ENCODE results near the gene IL11. TPM values are rescaled to one million over a fixed set of nuclear protein-coding genes. Genes with fewer than 3 reads are reported as not detected.

IL11 gene
- total RNA-seq, 1 donor from 2014 or later, result 183 TPM

DNA sequence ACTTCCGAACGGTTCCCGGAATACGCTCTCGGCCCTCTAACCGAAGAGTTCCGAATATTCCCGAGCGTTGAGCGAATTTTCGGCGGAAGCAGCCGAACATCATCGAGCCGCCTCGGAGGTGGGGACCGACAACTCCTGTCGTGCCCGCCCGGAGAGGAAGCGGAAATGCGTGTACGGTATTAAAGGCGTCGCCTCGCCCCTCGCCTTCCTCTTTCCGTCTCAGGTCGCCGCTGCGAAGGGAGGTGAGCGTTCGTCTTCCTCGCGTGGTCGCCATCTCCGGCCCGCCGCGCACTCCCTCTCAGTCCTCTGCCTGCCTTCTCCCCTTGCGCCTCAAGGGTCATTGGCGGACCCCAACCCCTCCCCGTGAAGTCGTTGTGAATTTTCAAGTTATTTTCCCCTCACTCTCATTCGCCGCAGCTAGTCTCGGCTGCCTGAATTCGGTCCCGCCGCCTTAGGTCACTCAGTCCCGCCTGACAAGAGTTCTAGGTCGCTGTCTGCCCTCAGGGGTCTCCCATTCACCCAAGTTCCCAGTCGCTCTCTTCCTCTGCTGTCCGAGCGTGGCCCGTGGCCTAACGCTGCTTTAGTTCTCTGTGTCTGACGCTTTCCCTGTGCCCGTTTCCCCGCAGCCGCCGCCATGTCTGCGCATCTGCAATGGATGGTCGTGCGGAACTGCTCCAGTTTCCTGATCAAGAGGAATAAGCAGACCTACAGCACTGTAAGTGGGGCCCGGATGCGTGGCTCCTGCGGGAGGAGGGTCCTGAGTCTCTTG is 15.6 kb upstream of the IL11 start, which contains the start of gene RPL28:
Gene RPL28 (plus strand): TSS at position 209 of the 769 bp plus-strand sequence. CDS start 426 bp downstream, at position 635.
- H3K36me3 Mint-ChIP-seq (ENCODE audit: low read depth, unreplicated experiment), result peaks cover 27% of the 10 kb centered on the region

DNA sequence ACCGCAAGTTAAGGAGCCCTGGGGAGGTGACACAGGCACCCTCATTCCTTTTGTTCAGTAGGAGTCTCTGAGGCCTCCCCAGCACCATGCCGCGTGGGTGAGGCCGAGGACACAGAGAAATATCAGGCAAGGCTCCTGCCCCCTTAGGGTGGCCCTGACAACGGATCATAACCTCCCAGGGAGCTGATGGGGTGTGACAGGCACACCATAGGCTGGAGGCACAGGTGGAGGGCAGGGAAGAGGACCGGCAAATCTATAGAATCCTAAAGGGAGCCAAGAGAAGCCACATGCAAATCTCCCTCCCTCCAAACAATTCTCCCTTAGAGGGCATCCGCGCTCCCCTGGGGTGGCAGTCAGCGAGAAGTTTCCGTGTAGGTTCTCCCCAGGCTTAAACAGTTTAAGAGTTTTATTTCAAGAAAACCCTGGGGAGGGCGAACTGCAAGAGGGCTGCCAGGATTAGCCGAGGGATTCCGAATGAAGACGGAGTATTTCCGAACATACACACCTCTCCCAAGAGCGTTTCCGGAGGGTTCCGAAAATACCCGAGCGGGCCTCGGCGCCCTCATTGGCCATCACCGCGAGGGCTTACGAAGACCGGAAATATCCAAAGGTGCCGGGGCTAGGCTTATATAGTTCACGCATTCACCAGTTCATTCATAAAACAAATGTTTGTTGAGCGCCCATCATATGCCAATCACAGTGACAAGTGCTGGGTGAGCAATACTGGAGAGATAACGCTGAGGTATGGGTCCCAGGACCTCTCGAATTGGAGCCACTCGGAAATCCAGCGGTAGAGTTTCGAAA is 14.9 kb upstream of the IL11 start:
- Histone ChIP-seq H4K20me1 (ENCODE audit: insufficient read depth, low read length) (peaks cover 43% of the 10 kb centered on the region), H3K4me1 (ENCODE audit: insufficient read depth, low read length) (peaks cover 46% of the 10 kb centered on the region), H3K27ac (ENCODE audit: low read depth, low read length) (peak overlapping the region; percentile 93), H2AFZ (ENCODE audit: low read depth, low read length) (peak overlapping the region; percentile 93), H3K79me2 (ENCODE audit: insufficient read depth, low read length) (peaks cover 44% of the 10 kb centered on the region), H3K4me2 (ENCODE audit: low read length) (peak overlapping the region; percentile 97), H3K9me3 (ENCODE audit: insufficient read depth, low read depth, low read length) (no peaks in the 10 kb centered on the region), H3K36me3 (ENCODE audit: insufficient read depth, low read length) (peaks cover 25% of the 10 kb centered on the region), H3K4me3 (ENCODE audit: insufficient read depth, low read depth, low read length) (peak overlapping the region; percentile 95), H3K27me3 (ENCODE audit: insufficient read depth, low read length) (no peaks in the 10 kb centered on the region), H3K9ac (ENCODE audit: low read length) (peak overlapping the region; percentile 98)
- Mint-ChIP-seq H3K4me1 (ENCODE audit: low read depth, unreplicated experiment) (peaks cover 27% of the 10 kb centered on the region), H3K27me3 (ENCODE audit: low read depth, unreplicated experiment) (no peaks in the 10 kb centered on the region), H3K9me3 (ENCODE audit: unreplicated experiment) (peaks cover 2% of the 10 kb centered on the region), H3K4me3 (ENCODE audit: unreplicated experiment) (peak overlapping the region; percentile 100), H3K27ac (ENCODE audit: unreplicated experiment) (peak overlapping the region; percentile 98), H3K36me3 (ENCODE audit: low read depth, unreplicated experiment) (peaks cover 22% of the 10 kb centered on the region)
- TF ChIP-seq, protein P1, sequence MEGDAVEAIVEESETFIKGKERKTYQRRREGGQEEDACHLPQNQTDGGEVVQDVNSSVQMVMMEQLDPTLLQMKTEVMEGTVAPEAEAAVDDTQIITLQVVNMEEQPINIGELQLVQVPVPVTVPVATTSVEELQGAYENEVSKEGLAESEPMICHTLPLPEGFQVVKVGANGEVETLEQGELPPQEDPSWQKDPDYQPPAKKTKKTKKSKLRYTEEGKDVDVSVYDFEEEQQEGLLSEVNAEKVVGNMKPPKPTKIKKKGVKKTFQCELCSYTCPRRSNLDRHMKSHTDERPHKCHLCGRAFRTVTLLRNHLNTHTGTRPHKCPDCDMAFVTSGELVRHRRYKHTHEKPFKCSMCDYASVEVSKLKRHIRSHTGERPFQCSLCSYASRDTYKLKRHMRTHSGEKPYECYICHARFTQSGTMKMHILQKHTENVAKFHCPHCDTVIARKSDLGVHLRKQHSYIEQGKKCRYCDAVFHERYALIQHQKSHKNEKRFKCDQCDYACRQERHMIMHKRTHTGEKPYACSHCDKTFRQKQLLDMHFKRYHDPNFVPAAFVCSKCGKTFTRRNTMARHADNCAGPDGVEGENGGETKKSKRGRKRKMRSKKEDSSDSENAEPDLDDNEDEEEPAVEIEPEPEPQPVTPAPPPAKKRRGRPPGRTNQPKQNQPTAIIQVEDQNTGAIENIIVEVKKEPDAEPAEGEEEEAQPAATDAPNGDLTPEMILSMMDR (IDR thresholded peaks at IDR 0.05; ENCODE audit: insufficient read depth, low read depth, low read length), result no peak
- TF ChIP-seq EZH2 (IDR thresholded peaks at IDR 0.05; ENCODE audit: insufficient read depth, low read length), result no peak
- FAIRE-seq (no peak), DNase-seq (ENCODE audit: low read depth) (peak; percentile 86)

More for the DNA sequence above, 15.6 kb upstream of the IL11 start, which contains the start of gene RPL28:
- TF ChIP-seq, protein P1 (IDR thresholded peaks at IDR 0.05; ENCODE audit: insufficient read depth, low read depth, low read length), result no peak
- TF ChIP-seq EZH2 (IDR thresholded peaks at IDR 0.05; ENCODE audit: insufficient read depth, low read length), result no peak
- Histone ChIP-seq H3K27me3 (ENCODE audit: insufficient read depth, low read length) (no peaks in the 10 kb centered on the region), H3K9me3 (ENCODE audit: insufficient read depth, low read depth, low read length) (no peaks in the 10 kb centered on the region), H4K20me1 (ENCODE audit: insufficient read depth, low read length) (peaks cover 51% of the 10 kb centered on the region), H3K4me2 (ENCODE audit: low read length) (peak within 1 kb of the TSS; percentile 97), H3K79me2 (ENCODE audit: insufficient read depth, low read length) (peaks cover 50% of the 10 kb centered on the region), H3K27ac (ENCODE audit: low read depth, low read length) (peak within 1 kb of the TSS; percentile 93), H3K4me1 (ENCODE audit: insufficient read depth, low read length) (peaks cover 52% of the 10 kb centered on the region), H2AFZ (ENCODE audit: low read depth, low read length) (peak within 1 kb of the TSS; percentile 93), H3K36me3 (ENCODE audit: insufficient read depth, low read length) (peaks cover 30% of the 10 kb centered on the region), H3K9ac (ENCODE audit: low read length) (peak within 1 kb of the TSS; percentile 98), H3K4me3 (ENCODE audit: insufficient read depth, low read depth, low read length) (peak within 1 kb of the TSS; percentile 95)
- peak within 1 kb of the TSS; percentile 98 for H3K27ac Mint-ChIP-seq (ENCODE audit: unreplicated experiment)
- H3K4me1 Mint-ChIP-seq (ENCODE audit: low read depth, unreplicated experiment), result peaks cover 32% of the 10 kb centered on the region
- FAIRE-seq, result no peak
- H3K9me3 Mint-ChIP-seq (ENCODE audit: unreplicated experiment), result peaks cover 2% of the 10 kb centered on the region
- peak within 1 kb of the TSS; percentile 100 for H3K4me3 Mint-ChIP-seq (ENCODE audit: unreplicated experiment)
- H3K27me3 Mint-ChIP-seq (ENCODE audit: low read depth, unreplicated experiment), result no peaks in the 10 kb centered on the region
- DNase-seq (ENCODE audit: low read depth), result peak; percentile 88
